HCT116 (cell line): ENCODE data around the gene EGFL6.

ENCODE experiments used
- ATF3 ChIP-seq: IDR thresholded peaks from 2 replicates; pipeline ENCODE4 v1.6.1; 2012
- CBX3 ChIP-seq: IDR thresholded peaks from 2 replicates; pipeline ENCODE4 v1.6.1; 2012; ENCODE audit warnings: low read depth
- CEBPB ChIP-seq: IDR thresholded peaks from 2 replicates; pipeline ENCODE4 v1.6.1; 2012; ENCODE audit warnings: low read depth
- CTCF ChIP-seq, 3 experiments: fragments of 200-600 bp in 1 of 3; sonication (generic) in 1 of 3; IDR thresholded peaks in 2 of 3; conservative IDR thresholded peaks in 1 of 3; 2 replicates each; pipeline ENCODE4 v1.5.1; 2012 to 2017; ENCODE audit warnings: low read depth in 2 of 3, low read length in 2 of 3, antibody characterized with exemption in 1 of 3, borderline replicate concordance in 1 of 3, control low read depth in 1 of 3, mild to moderate bottlenecking in 1 of 3, mixed read lengths in 1 of 3, mixed run types in 1 of 3, moderate library complexity in 1 of 3; ENCODE audit not compliant: insufficient read depth in 1 of 3
- EGR1 ChIP-seq: IDR thresholded peaks from 2 replicates; pipeline ENCODE4 v1.6.1; 2012; ENCODE audit warnings: low read depth
- EZH2 ChIP-seq: fragments of 200-600 bp; sonication (generic); IDR thresholded peaks from 2 replicates; pipeline ENCODE4 v1.6.1; 2017; ENCODE audit warnings: antibody characterized with exemption, mixed run types
- POLR2A ChIP-seq: IDR thresholded peaks from 2 replicates; pipeline ENCODE4 v1.7.0; 2011; ENCODE audit warnings: borderline replicate concordance; ENCODE audit not compliant: insufficient read depth, insufficient read length; ENCODE audit errors: extremely low read depth
- YY1 ChIP-seq: IDR thresholded peaks from 2 replicates; pipeline ENCODE4 v1.6.1; 2011; ENCODE audit warnings: low read length, low read depth, moderate library complexity, mild to moderate bottlenecking; ENCODE audit not compliant: insufficient replicate concordance; ENCODE audit errors: extremely low read depth

GRCh38 chrX:13622401-13622964 lies 53.1 kb downstream of the EGFL6 start:
- TF ChIP-seq CTCF (IDR thresholded peaks at IDR 0.05 in 2 of 3, conservative IDR thresholded peaks at IDR 0.05 in 1 of 3; ENCODE audit: borderline replicate concordance in 1 of 3, insufficient read depth in 1 of 3, low read depth in 2 of 3, low read length in 2 of 3) (no peak), CEBPB (no peak), YY1 (no peak), POLR2A (no peak), CBX3 (no peak), EZH2 (no peak), EGR1 (no peak), ATF3 (no peak)
